HK-2 (cell line): ENCODE results near the gene MLLT6.

Experiments used
- DNase-seq: peaks from one replicate; pipeline ENCODE4 v3.0.0-alpha.2; 2018; ENCODE audit not compliant: unreplicated experiment

The MLLT6 gene

DNA sequence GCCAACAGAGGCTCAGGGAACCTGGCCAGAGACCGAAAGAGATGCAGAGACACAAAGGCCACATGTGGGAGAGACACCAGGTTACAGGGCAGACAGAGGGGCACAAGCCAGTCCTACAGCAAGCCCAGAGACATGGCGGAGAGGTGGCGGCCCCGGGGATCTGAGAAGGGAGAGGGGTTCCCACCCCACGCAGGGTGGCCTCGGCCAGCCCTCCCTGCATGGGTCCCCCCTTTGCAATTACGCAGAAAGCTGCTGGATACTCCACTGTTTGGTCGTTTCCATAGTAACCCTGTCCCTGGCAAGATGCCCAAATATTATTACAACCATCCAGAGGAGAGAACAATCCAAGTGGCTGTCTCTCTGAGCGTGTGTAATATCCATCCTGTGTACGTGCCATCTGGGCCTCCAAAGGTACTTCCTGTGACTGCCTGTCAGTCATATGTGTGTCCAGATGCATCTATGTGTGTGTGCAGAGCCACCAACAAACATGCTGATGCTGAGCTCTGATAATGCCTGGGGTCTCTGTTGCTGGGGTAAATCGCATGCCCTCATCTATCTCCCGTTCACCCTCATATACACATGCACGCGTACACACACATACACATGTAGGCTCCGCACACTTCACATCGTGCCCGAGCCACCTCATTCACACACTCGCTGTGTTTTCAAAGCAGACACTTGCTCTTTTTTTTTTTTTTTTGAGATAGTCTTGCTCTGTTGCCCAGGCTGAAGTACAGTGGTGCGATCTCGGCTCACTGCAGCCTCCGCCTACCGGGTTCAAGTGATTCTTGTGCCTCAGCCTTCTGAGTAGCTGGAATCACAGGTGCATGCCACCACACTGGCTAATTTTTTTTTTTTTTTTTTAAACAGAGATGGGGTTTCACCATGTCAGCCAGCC is 37.6 kb downstream of the MLLT6 start:
- no peak for DNase-seq

DNA sequence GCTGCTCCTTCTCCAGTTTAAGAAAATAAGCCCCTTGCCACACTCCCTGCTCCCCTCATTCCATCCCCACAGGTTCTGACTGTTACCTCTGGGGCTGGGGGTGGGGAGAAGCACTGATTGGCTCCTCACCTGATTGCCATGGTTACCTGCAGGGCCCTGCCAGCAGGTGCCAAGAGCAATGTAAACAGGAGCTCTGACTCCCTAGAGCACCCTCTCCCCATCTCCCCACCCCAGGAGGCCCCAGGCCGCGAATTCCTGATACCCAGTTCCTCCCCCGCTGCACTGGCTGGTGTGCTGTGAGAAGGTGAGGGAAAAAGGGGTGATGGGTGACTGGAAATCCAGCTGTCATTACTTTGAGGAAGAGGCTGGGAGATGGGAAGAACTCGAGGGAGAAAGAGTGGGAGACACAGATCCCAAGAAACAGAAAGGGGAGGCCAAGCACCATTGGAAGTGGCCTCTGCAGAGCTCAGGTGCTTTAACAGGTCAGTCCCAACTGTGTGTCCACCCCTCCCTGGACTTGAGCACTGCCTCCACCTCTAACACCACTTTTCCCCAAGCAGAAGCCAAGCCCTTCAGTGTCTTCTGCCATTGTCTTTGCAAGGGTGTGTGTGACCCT is 38.6 kb downstream of the MLLT6 start:
- DNase-seq: no peak

DNA sequence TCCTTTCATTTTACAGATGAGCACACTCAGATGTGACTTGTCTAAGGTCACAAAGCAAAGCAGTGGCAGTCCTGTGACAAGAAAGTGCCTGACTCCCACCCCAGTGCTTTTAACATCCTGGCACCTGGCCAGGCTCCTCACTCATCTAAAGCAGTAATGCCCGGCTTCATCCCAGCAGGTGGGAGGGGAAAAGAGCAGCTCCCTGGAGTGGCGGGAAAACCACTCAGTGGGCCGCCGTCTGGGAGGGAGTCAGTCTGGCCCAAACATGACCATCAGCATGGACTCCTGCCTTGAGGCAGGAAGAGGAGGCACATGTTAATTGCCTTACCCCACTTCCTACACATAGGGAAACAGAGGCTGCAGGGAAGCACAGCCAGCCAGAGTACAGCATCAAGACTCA is 40.5 kb downstream of the MLLT6 start:
- no peak for DNase-seq

DNA sequence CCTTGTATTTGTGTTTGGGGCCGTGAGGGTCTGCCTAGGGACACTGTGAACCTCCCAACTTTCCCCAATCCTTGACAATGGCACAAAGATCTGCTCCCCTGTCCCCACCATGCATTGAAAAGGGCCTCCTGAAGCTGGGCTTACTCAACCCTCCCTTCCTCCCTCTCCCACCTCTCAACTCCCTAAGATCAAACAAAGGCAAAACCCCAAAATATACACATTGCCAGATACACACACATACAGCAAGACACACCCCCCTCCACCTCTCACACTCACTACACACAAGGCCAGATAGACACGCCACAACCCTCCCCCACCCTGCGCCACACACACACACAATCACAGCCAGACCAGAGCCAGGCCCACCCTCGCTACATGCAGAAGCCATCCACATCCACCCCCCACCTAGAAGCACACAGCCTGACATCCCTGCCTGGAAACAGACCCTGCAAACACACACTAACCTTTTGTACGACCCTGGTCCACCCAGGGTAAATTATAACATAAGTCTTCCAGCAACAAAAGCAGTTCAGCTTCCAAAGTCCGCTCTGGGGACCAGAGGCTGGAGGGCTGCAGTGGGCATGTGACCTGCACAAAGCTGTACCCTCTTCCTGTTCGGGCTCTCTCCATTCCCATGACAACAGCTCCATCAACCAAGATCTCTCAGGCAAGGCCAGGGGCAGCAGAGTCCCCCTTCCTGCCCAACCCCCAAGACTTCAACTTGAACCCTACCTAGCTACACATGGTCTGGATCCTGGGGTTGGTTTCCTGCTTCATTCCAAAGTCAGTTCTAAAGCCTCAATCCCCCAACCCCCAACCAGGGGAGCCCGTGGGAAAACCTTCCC is 41.2 kb downstream of the MLLT6 start:
- no peak for DNase-seq

DNA sequence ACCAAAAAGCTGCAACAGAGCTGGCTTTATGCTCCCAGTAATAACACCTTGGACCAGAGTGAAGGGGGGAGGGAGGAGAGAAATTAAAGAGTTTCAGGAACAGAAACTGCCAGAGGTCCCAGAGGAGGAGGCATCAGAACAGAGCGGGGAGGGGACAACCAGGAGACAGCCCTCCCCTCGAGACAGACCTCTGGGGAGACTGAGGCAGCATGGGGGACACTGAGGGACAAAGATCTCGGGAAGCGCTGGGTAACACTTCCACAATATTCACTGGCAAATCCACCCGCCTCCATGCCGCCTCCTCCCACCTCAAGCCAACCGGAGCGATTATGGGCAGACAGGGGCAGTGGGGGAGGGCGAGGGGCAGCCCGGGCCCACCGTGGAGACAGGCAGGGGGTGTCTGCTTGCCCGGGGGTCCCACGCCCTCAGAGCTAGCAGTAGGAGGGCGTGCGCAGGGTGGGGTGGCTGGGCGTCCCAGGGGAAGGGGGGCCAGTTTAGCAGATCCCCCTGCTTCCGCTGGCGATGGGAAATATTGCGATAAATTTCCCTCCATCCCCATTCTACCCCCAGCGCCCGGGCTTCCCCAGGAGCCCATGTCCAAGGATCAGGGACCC is 41.9 kb downstream of the MLLT6 start:
- no peak for DNase-seq

DNA sequence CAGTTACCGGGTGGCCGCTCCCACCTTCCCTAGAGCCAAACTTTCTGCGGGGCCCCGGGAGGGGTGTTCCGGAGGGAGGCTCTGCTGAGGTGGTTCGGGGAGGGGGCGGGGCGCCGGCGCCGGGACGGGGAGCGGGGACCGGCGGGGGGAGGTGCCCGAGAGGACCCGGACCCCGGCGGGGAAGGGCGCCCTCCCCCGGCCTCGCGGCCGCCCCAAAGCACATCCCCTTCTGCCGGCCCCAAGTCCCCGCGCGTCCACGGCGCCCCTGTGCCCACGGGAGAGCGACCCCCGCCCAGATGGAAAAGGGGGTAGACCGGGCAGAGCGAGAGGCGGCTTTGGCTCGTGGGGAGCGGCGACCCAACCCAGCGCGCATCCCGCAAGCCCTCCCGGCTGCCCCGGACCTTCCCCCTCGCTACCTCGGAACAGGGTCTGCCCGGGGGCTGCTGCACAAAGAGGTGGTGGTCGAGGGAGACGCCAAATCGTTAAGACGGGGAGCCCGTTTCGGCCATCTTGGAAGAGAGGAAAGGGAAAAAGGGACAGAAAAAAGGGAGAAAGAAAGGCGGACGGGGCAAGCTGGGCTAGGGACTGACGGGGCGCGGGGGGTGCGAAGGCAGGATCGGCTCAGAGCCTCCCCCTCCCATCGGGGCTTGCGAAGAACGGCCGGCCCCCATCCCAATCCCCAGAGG is 42.5 kb downstream of the MLLT6 start:
- peak; percentile 46 for DNase-seq

DNA sequence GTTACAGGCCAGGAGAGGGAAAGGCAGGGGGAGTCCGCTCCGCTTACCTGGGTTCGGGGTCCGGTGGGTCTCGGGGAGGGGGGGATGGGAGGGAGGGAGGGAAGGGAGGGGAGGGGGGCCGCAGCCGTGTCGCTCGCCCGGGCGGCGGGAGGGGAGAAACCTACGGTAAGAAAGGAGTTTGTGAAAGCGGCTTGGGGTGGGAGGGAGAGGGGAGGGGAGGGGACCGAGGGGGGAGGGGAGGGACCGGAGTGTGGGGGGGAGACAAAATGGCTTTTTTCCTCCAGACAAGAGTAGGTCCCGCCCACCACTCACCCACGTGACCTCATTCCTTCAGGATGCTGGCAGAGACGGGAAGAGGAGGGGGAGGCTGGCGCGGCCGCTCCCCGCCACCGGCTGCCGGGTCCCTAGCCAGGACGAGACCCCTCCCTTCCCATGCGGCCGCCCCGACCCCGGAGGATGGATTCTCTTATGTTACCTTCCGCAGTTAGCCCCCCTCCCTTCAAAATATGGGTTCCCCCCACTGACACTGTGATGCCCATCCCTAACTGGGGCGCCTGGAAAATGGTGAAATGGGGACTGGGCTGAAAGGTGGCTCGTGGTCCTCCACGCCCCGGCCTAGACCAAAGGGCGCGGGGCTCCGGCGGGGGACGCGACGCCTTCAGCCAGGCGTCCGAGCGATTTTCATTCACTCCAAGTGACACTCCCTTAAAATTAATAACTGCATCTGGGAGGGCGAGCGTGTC is 43.2 kb downstream of the MLLT6 start, which contains the start of gene PCGF2:
TSS of gene PCGF2 (minus strand) at position 188 of the 743 bp plus-strand sequence. CDS start 7,934 bp downstream, outside the sequence.
- DNase-seq: peak; percentile 89

DNA sequence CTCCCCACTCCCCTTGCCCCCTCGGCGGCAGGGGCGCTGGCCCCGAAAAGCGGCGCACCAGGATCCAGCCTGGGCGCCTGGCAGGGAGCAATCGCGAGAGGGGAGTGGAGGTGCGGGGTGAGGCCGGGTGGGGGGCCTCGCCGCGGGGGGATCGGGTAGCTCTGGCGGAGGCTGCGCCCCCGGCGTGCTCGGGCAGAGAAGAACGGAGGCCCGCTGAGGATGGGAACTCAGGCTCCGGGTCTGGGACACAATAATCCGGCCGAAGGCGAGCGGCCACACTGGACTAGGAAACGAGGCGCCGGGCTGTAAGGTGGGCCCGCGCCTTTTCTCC is 43.8 kb downstream of the MLLT6 start:
- peak; percentile 61 for DNase-seq

DNA sequence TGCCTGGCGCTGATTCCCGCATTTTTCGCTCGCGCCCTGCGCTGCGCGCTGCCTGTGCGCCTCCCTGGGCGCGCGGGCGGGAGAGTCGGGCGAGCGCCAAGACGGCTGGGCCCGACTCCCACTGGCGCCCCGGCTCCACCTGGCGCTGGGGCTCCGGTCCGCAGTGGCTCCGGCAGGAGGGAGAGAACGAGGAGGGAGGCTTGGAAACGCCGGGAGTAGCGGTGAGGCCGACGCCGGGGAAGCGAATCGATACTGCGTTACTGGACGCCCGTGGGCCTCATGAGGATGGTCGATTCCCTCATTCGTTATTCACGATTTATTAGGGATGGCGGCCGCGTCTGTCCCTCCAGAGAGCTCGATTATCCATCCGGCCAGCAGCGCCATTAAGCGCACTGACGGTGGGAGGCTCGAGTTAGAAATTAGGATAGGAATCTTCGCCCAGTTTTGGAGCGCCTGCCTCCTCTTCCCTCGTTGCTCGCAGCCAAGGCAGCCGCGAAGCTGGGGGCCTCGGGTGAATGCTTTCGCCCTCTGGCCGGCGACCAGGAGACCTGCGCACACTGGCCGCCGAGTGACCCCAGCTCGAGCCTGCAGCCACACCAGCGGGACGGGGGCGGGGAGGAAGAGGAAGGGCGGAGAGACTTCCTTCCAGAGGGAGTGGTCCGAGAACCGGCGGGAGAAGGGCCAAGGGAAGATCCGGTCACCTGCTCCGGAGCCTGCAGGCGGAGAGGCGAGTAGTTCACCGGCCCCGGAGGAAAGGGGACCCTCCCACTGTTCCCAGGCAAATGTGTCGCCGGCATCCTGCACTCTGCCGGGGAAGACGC is 44.4 kb downstream of the MLLT6 start:
- peak; percentile 92 for DNase-seq

DNA sequence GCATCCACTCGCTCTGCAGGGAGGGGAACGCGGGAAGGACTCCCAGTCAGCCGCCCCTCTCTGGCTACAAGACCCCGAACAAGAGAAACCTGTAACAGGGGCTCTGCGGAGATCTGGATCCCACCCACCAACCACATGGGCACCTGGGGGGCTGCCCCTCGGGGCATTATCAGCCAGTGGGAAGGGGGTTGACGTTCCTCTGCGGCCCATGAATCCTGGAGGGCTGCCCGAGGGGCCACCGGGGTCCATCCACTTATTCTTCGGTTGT is 44.9 kb downstream of the MLLT6 start:
- no peak for DNase-seq

DNA sequence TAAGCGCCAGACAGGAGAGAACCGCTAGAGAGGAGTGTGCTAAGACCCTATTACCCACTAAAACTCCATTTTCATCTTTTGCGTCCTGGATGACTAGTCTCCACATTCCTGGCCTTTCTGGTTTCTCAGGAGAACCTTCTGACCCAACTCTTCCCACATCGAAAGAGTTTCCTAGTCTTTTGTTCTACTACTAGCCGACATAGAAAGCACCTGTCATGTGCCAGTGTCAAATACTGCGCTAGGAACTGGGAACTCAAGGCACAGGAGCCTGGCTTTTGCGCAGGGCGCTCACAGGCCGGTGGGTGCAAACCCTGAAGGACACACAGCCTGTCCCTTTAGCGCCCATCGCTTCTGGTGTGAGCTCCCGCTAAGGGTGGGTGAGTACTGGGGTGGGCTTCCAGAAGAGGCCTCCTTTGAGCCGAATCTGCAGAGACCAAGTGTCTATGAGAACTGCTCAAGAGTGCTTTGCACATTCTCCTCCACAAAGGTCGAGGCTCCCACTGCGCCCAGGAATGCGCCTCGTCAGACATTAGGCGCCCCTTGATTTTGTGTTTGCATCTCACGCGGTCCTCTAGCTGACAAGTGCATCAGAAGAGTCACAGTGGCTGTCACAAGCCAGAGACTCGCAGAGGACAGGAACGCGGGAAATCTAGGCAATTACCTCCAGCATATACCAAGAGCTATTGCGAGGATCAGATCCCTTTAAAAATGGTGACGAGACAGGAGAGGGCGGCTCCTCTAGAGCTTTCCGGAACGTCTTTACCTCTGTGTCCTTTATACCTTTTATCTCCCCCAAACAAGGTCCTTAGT is 45.4 kb downstream of the MLLT6 start:
- no peak for DNase-seq

DNA sequence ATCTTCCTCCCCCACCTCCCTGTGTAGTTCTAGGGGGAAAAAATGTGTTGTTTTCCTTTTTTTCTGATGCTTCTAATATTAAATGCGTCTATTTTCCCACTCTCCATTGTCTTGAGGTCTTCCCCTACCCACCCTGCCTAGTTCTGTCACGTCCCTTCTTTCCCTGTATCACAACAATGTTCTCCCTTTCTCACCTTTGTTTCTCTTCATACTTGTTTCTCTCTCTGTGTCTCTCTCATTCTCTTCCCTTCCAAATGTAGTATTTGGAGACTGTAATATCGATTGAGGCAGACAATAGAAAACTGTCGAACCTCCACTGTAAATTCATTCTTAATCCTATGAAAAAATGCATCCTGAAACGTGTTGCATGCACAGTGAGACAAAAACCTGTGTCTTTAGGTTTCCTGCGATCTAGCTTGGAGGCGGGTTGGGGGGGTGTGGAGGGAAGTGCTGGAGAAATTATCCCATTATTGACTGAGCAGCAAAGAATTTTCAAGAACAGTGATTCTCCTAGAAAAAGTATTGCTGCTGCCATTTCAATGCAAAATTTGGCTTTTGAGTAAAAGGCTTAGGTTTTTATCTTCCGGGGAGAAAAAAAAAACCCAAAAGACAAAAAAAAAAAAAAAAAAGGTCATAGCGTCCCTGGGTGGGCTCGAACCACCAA is 46.2 kb downstream of the MLLT6 start:
- no peak for DNase-seq

DNA sequence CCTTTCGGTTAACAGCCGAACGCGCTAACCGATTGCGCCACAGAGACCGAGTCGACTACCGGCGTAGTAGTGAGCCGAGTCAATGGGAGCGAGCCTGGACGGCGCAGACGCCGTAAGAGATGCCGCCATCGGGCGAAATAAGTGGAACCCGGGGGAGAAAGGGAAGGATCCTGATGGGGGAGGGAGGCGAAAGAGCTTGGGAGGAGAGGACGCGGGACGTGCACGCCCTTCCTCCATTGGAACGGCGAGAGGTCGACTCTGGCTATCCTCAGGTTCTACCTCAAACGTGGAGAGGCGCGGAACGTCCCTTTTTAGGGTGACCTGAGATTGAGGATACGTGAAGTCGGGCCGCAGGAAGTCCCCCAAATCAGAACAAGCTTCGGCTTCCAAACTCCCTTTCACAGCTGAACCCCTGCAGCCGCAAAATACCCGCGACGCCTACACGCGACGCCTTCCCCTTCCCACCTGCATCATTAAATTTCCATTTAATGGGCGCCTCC is 46.8 kb downstream of the MLLT6 start:
- peak; percentile 91 for DNase-seq

DNA sequence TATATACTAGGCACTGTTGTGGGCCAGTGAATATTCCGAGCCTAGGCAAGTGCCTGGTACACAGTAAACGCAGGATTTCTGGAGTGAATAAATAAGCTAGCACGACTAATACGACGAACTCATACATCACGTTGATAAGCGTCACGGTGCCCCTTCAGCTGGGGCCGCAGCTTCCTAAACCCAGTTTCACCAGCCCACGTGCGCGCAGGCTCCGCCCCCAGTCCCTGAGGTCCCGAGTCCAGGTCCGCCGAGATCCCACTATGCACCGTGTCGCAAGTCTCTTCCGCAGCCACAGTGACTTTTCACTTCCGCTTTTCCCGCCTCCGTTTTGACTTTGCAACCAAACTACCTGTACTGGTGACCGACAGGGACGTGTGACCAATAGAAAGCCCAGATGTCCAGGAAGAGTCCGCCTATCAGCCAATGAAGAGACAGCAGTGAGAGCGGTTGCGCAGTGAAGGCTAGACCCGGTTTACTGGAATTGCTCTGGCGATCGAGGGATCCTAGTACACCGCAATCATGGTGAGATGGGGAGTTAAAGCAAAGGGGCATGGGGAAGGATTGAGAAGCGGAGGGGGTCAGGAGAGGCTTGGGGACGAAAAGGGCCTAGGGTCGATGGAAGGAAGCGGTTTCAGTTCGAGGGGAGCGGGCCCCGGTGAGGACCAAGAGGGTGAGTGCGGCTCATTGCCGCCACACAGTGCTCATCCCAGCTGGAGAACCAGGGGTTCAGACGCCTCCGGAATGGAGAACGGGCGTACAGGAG is 47.4 kb downstream of the MLLT6 start, which contains the start of gene PSMB3:
TSS of gene PSMB3 (plus strand) at position 434 of the 763 bp plus-strand sequence. CDS start at position 520, 86 bp downstream.
- peak; percentile 98 for DNase-seq

DNA sequence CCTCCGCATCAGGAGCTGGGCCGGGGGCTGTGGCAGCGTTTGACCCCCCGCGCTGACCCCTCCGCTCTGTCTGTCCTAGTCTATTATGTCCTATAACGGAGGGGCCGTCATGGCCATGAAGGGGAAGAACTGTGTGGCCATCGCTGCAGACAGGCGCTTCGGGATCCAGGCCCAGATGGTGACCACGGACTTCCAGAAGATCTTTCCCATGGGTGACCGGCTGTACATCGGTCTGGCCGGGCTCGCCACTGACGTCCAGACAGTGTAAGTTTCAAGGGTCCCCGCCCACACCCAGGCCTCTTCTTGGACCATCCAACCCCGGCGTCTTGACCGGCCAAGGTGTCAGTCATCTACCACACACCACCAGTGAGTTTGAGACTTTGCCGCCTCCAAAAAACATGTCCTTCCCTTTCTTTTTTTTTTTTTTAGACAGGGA is 48.0 kb downstream of the MLLT6 start:
- no peak for DNase-seq

DNA sequence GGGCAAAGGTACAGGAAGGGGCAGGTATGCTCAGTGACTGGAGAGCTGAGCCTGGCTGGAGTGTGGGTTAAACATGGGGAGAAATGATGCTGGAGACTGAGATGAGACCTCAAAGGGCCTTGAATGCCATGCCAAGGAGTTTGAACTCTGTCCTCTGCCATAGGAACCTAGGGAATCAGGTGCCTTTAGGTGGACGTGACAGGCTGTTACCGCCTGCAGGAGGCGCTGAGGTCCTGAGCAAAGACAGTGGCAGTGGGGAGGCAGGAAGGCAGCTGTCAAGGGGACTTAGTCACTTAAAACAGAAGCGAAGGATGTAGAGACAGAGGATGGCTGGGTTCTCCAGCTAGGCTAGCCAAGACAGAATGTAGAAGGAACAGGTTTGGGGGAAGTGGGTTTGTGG is 56.5 kb downstream of the MLLT6 start:
- DNase-seq: peak; percentile 57

DNA sequence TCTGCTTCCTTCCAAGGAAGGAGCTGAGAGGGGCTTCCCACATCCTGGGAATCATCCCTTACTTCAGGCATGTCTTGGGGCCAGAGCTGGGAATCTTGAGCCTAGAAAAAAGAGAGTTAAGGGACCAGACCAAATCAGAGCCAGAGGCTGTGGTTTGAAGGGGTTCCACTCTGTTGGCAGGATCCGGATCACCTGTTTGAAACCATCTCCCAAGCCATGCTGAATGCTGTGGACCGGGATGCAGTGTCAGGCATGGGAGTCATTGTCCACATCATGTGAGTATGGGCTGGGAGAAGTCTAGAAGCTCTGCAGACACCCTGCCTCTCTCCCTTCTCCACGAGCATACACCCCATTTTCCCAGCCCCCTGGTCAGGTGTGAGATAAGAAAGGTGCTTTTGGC is 57.2 kb downstream of the MLLT6 start:
- DNase-seq: no peak
